Endothelial cell (in vitro differentiated cells): ENCODE data around the gene FKBP10. TPM values are rescaled to one million over a fixed set of nuclear protein-coding genes. Genes with fewer than 3 reads are reported as not detected.

ENCODE experiments used
- DNase-seq: peaks from one replicate; pipeline ENCODE4 v3.0.0; 2021; ENCODE audit warnings: low spot score
- H3K27ac Mint-ChIP-seq: one replicate; pipeline ENCODE4 v1.8.0; 2021; ENCODE audit warnings: mixed read lengths, inconsistent platforms; ENCODE audit not compliant: unreplicated experiment
- H3K27me3 Mint-ChIP-seq: one replicate; pipeline ENCODE4 v1.8.0; 2021; ENCODE audit warnings: mild to moderate bottlenecking, moderate library complexity, mixed read lengths, inconsistent platforms; ENCODE audit not compliant: unreplicated experiment
- H3K36me3 Mint-ChIP-seq: one replicate; pipeline ENCODE4 v1.8.0; 2021; ENCODE audit warnings: mild to moderate bottlenecking, low read depth, mixed read lengths, inconsistent platforms; ENCODE audit not compliant: unreplicated experiment
- H3K4me1 Mint-ChIP-seq: one replicate; pipeline ENCODE4 v1.8.0; 2021; ENCODE audit warnings: mild to moderate bottlenecking, mixed read lengths, inconsistent platforms; ENCODE audit not compliant: unreplicated experiment
- H3K4me3 Mint-ChIP-seq: one replicate; pipeline ENCODE4 v1.8.0; 2021; ENCODE audit warnings: mild to moderate bottlenecking, mixed read lengths, inconsistent platforms; ENCODE audit not compliant: unreplicated experiment
- H3K9me3 Mint-ChIP-seq: one replicate; pipeline ENCODE4 v1.8.0; 2021; ENCODE audit warnings: mixed read lengths, inconsistent platforms; ENCODE audit not compliant: unreplicated experiment
- CTCF ChIP-seq: fragments of 200-600 bp; sonication (generic); IDR thresholded peaks from one replicate; pipeline ENCODE4 v1.5.0; 2021; ENCODE audit warnings: antibody characterized with exemption; ENCODE audit not compliant: unreplicated experiment
- total RNA-seq: library from RNA; stranded (reverse); fragmentation: NEBNext Ultra II Directional; extraction: Animal tissue kit (Norgen Biotek cat#: 25700); gene quantifications from one replicate; pipeline ENCODE4 v1.2.1, GENCODE V29; 2021; ENCODE audit not compliant: unreplicated experiment

The FKBP10 gene
- total RNA-seq, 1 donor from 2014 or later: 167 TPM

- H3K27me3 Mint-ChIP-seq: peaks cover 11% of the 10 kb centered on the region
- peak; percentile 76 for DNase-seq
- peak; percentile 43 for TF ChIP-seq CTCF
- peak within 1 kb of the TSS; percentile 27 for H3K27ac Mint-ChIP-seq
- H3K4me3 Mint-ChIP-seq: peak within 1 kb of the TSS; percentile 95
- H3K9me3 Mint-ChIP-seq: no peaks in the 10 kb centered on the region
- H3K36me3 Mint-ChIP-seq: peaks cover 10% of the 10 kb centered on the region
- H3K4me1 Mint-ChIP-seq: peaks cover 16% of the 10 kb centered on the region
Observed at GRCh38 chr17:41811549-41812380, 1.0 kb upstream of the FKBP10 start, which contains the start of gene P3H4. P3H4 (minus strand) TSS chr17:41811949; CDS start chr17:41811915, 34 bp downstream.

- Mint-ChIP-seq H3K27me3 (peaks cover 11% of the 10 kb centered on the region), H3K9me3 (no peaks in the 10 kb centered on the region), H3K4me1 (peaks cover 16% of the 10 kb centered on the region), H3K27ac (peak overlapping the region; percentile 22), H3K4me3 (peak overlapping the region; percentile 95), H3K36me3 (peaks cover 11% of the 10 kb centered on the region)
- DNase-seq: no peak
- no peak for TF ChIP-seq CTCF
Observed at GRCh38 chr17:41813152-41813680, 412 bp downstream of the FKBP10 start.

DNA sequence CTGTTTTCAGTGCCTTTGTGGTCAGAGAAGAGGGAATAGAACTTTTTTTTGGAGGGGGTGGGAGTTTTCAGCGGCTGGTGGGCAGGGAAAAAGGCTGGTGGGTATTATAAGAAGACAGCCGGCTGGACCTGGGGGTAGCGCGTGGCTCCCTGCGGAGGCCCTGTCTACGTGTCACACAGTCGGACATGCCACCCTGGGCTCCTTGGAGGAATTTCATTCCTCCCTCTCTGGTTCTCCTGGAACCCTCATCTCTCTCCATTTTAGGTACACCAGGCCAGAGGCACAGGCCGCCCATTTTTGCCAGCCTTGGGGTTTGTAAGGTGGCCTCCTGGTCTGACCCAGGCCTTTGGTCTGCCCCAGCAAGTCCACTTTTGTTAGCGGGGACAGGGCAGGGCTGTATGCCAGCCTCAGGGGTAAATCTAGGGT, 908 bp downstream of the FKBP10 start:
- H3K4me1 Mint-ChIP-seq: peaks cover 16% of the 10 kb centered on the region
- H3K27me3 Mint-ChIP-seq: peaks cover 11% of the 10 kb centered on the region
- peak overlapping the region; percentile 95 for H3K4me3 Mint-ChIP-seq
- DNase-seq: no peak
- no peak overlapping the region for H3K27ac Mint-ChIP-seq
- TF ChIP-seq CTCF: no peak
- H3K9me3 Mint-ChIP-seq: no peaks in the 10 kb centered on the region
- peaks cover 13% of the 10 kb centered on the region for H3K36me3 Mint-ChIP-seq

- no peak for DNase-seq
- Mint-ChIP-seq H3K27me3 (peaks cover 11% of the 10 kb centered on the region), H3K36me3 (peaks cover 13% of the 10 kb centered on the region), H3K9me3 (no peaks in the 10 kb centered on the region), H3K27ac (no peak overlapping the region), H3K4me1 (peaks cover 16% of the 10 kb centered on the region), H3K4me3 (peak overlapping the region; percentile 95)
- no peak for TF ChIP-seq CTCF
Observed at GRCh38 chr17:41814195-41814594, 1.4 kb downstream of the FKBP10 start.
